Activated CD4-positive, alpha-beta T cell treated with anti-CD3 and anti-CD28 coated beads, Interleukin-2, amount 50 U/mL, for 16 hours (primary cell): ENCODE measurements around the gene PCDHB15.
"Not testable (repeated sequence)": the region's sequence is repeated elsewhere in the genome, so short reads cannot be mapped to it uniquely, and the experiment has no call there.

Experiments used
- DNase-seq: peaks from one replicate; pipeline ENCODE4 v3.0.0-alpha.2; 2020

PCDHB15 gene

GRCh38 chr5:141245250-141245717, at the start of gene PCDHB15:
PCDHB15 (plus strand) TSS chr5:141245395; CDS start chr5:141245579, 184 bp downstream.
- no peak for DNase-seq

GRCh38 chr5:141196363-141196762, 48.8 kb upstream of the PCDHB15 start:
- no peak for DNase-seq

GRCh38 chr5:141199359-141200235, 45.6 kb upstream of the PCDHB15 start, which contains the start of gene PCDHB11:
PCDHB11 (plus strand) TSS chr5:141199627; CDS start chr5:141199775, 148 bp downstream.
- DNase-seq: no peak

GRCh38 chr5:141201126-141201525, 44.1 kb upstream of the PCDHB15 start:
- DNase-seq: not testable (repeated sequence)

GRCh38 chr5:141201646-141202045, 43.5 kb upstream of the PCDHB15 start:
- DNase-seq: not testable (repeated sequence)

- no peak for DNase-seq
Measured at GRCh38 chr5:141208478-141208877, 36.7 kb upstream of the PCDHB15 start, which contains the start of gene PCDHB12. PCDHB12 (plus strand) TSS chr5:141208719; CDS start chr5:141208908, 189 bp downstream.

GRCh38 chr5:141210281-141210680, 34.9 kb upstream of the PCDHB15 start:
- DNase-seq: not testable (repeated sequence)

GRCh38 chr5:141210849-141211248, 34.3 kb upstream of the PCDHB15 start:
- not testable (repeated sequence) for DNase-seq

- DNase-seq: not testable (repeated sequence)
Measured at GRCh38 chr5:141213656-141214339, 31.4 kb upstream of the PCDHB15 start, which contains the start of gene PCDHB13. PCDHB13 (plus strand) TSS chr5:141213919; CDS start chr5:141214124, 205 bp downstream.

GRCh38 chr5:141214583-141214982, 30.6 kb upstream of the PCDHB15 start:
- not testable (repeated sequence) for DNase-seq

- not testable (repeated sequence) for DNase-seq
Measured at GRCh38 chr5:141215504-141215903, 29.7 kb upstream of the PCDHB15 start.

GRCh38 chr5:141216035-141216434, 29.2 kb upstream of the PCDHB15 start:
- not testable (repeated sequence) for DNase-seq

- no peak for DNase-seq
Measured at GRCh38 chr5:141223112-141223783, 21.9 kb upstream of the PCDHB15 start, which contains the start of gene PCDHB14. PCDHB14 (plus strand) TSS chr5:141223343; CDS start chr5:141223506, 163 bp downstream.

- not testable (repeated sequence) for DNase-seq
Measured at GRCh38 chr5:141224844-141225243, 20.4 kb upstream of the PCDHB15 start.

GRCh38 chr5:141225421-141225820, 19.8 kb upstream of the PCDHB15 start:
- not testable (repeated sequence) for DNase-seq

- no peak for DNase-seq
Measured at GRCh38 chr5:141234109-141234667, 11.0 kb upstream of the PCDHB15 start.

- DNase-seq: not testable (repeated sequence)
Measured at GRCh38 chr5:141235922-141236321, 9.3 kb upstream of the PCDHB15 start.

- DNase-seq: no peak
Measured at GRCh38 chr5:141236516-141237313, 8.5 kb upstream of the PCDHB15 start.

GRCh38 chr5:141241496-141241895, 3.7 kb upstream of the PCDHB15 start:
- DNase-seq: no peak

- not testable (repeated sequence) for DNase-seq
Measured at GRCh38 chr5:141246971-141247370, 1.8 kb downstream of the PCDHB15 start.

GRCh38 chr5:141247434-141247833, 2.2 kb downstream of the PCDHB15 start:
- not testable (repeated sequence) for DNase-seq
